Transverse colon (tissue), 4 donors: Measurements from ENCODE around the gene KCNG4. TPM values are rescaled to one million over a fixed set of nuclear protein-coding genes. Genes with fewer than 3 reads are reported as not detected.

Source experiments
- DNase-seq: peaks from one replicate; pipeline ENCODE4 v3.0.0-alpha.2; 2019
- H3K27ac ChIP-seq, 4 donors: fragments of 200-600 bp; sonication (generic); 2 replicates each; pipeline ENCODE4 v1.5.1; 2016 to 2018; ENCODE audit warnings: inconsistent platforms in 4 of 4
- H3K27me3 ChIP-seq: fragments of 200-600 bp; sonication (generic); 2 replicates; pipeline ENCODE4 v1.5.1; 2017; ENCODE audit warnings: inconsistent platforms
- H3K36me3 ChIP-seq, 4 donors: fragments of 200-600 bp; sonication (generic); 2 replicates each; pipeline ENCODE4 v1.5.1; 2017 to 2019; ENCODE audit warnings: inconsistent platforms in 4 of 4
- H3K4me1 ChIP-seq, 4 donors: fragments of 200-600 bp; sonication (generic); 2 replicates each; pipeline ENCODE4 v1.5.1; 2017 to 2020; ENCODE audit warnings: inconsistent platforms in 4 of 4
- H3K4me3 ChIP-seq, 4 donors: fragments of 200-600 bp; sonication (generic); 1 replicate in 1 of 4; 2 replicates in 3 of 4; pipeline versions ENCODE4 v1.5.1 to v1.6.1; 2017 to 2019; ENCODE audit warnings: inconsistent platforms in 4 of 4
- H3K9me3 ChIP-seq, 2 donors: fragments of 200-600 bp; sonication (generic); 2 replicates each; pipeline ENCODE4 v1.5.1; 2017 to 2019; ENCODE audit warnings: inconsistent platforms in 2 of 2
- EP300 ChIP-seq: sonication (generic); formaldehyde crosslinking; IDR thresholded peaks from one replicate; pipeline ENCODE4 v1.6.1; 2017; ENCODE audit warnings: antibody characterized with exemption, low read depth
- POLR2A ChIP-seq: fragments of 450-650 bp; IDR thresholded peaks from one replicate; pipeline ENCODE4 v1.6.1; 2016; ENCODE audit warnings: antibody characterized with exemption, mild to moderate bottlenecking, moderate library complexity
- POLR2AphosphoS5 ChIP-seq, 3 donors: sonication (generic); formaldehyde crosslinking; IDR thresholded peaks; one replicate each; pipeline ENCODE4 v1.6.1; 2016; ENCODE audit warnings: antibody characterized with exemption in 3 of 3
- WGBS, 2 donors: methylation state at CpG; one replicate each; pipeline ENCODE4 v1.1.5; 2018; ENCODE audit warnings: low coverage in 1 of 2; 5-methylcytosine and 5-hydroxymethylcytosine counted together
- in situ Hi-C, 4 donors: fragments of 200-750 bp; cut with MboI; loops; one replicate each; pipeline versions ENCODE4 v1.15.0 to v1.15.1; 2017; ENCODE audit warnings: low sequenced_read_pairs in 3 of 4, low pct_ligation_motif_present in 1 of 4, low pct_unique_long_range_greater_than_20kb in 1 of 4
- intact Hi-C: fragments of 100-400 bp; cut with DNase I; formaldehyde crosslinking; loops from one replicate; pipeline ENCODE4 v1.15.1; 2023; ENCODE audit warnings: low total_unique reads
- small RNA-seq, 4 donors: library from RNA; depleted of rRNA; stranded (forward); fragments of <200 nt; gene quantifications; one replicate each; pipeline ENCODE3, GENCODE V24; 2016
- total RNA-seq, 4 donors: library from RNA; depleted of rRNA; stranded (reverse); fragments of >200 nt; gene quantifications; one replicate each; pipeline ENCODE4 v1.1.0, GENCODE V29; 2016
- TF ChIP-seq, protein P1 (sequence below), 5 experiments: fragments of 200-600 bp in 3 of 5; fragments of 450-650 bp in 2 of 5; sonication (generic) in 3 of 5; IDR thresholded peaks; 1 replicate in 2 of 5; 2 replicates in 3 of 5; pipeline ENCODE4 v1.5.1; 2016 to 2017; ENCODE audit warnings: antibody characterized with exemption in 5 of 5, inconsistent platforms in 3 of 5, mild to moderate bottlenecking in 2 of 5, moderate library complexity in 1 of 5

KCNG4 gene
- total RNA-seq, 4 donors from 2014 or later = not detected

DNA sequence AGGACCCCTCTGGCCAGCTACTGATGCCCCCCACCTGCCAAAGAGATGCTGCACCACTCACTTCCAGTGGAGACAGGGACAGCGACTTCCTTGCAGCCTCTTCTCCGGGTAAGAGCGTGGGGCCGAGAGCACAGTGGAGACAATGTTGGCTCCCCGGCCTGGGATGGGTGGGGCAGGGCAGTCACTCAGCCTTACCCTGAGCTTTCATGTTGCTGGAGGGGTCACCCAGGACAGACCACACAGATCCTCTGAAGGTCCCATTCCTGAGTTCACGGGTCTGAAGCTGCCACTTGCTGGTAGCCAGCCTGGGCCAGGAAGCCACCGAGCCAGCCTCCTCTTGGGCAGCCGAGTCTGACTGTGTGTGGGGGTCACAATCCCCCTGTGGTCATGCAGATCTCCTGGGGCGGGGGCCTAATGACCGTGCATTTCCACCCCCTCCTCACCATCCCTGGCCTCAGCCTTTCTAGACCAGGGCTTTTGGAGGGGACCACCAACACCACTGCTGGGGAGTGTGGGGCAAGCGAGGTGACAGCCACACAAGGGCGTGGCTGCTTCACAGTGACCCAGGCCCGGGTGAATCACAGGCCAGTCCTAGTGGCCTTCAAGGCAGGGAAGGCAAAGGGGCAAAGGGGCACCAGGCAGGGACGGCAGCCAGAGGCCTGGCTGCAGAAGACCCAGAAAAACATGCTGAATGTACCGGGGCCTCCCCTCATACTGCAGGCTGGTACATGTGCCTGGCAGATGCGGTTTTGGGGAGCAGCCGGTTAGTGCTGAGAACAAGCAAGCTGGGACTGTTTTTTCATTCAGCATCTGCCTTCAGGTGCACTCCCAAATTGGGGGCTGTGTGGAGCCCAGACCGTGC lies 63.4 kb downstream of the KCNG4 start:
- in situ Hi-C loops (loop anchor here in 3 of 4 donors (10.0 to 25.0 kb wide), 3 partner anchors 92 to 364 kb away; partner anchors contain the start of genes HSBP1 (in 1 of the 3), NECAB2 (in 1 of the 3) and OSGIN1 (in 1 of the 3)), intact Hi-C loops (no loop called here)
- H3K4me1 ChIP-seq = peaks cover 14 to 29% (median 17%) of the 10 kb centered on the region in 4 donors
- H3K27ac ChIP-seq = peak overlapping the region; percentile 63 to 79 (median 68)
- H3K4me3 ChIP-seq = no peak overlapping the region
- TF ChIP-seq POLR2A = no peak
- H3K27me3 ChIP-seq = no peaks in the 10 kb centered on the region
- WGBS, 2 donors = 35 to 62% methylated on average over 4 to 18 of the region's 18 CpGs
- DNase-seq = no peak
- no peaks in the 10 kb centered on the region for H3K9me3 ChIP-seq
- H3K36me3 ChIP-seq = peaks cover 0 to 3% (median 0%) of the 10 kb centered on the region in 4 donors

DNA sequence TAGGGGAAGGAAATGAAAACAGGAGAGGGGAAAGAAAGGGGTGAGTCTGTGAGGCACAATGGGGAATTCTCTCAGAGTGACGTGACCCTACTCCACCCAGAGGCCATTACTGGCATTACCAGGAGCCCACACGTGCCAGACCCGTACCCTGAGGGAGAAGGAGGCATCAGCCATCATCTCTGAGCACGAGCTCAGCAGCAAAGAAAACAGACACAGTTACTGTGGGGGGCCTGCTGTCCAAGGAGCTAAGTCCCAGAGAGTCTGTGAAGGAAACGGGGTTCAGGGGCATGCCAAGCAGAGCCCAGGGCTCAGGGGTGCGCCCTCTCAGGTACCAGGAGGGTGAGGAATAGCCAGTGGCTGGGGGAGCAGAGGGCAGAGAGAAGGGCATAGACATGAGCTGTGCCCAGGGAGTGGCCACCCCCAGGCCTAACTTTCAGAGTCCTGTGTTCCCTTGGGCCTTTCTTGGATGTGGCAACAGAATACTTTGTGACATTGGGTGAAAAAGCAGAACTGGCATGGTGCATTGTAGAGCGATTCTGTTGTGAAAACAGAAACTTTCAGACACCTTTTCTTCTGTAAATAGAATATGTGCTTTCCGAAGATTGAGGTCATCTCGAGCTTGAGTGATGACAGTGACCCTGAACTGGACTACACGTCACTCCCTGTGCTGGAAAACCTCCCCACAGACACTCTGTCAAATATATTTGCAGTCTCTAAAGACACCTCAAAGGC lies 64.3 kb downstream of the KCNG4 start:
- peak; percentile 58 for DNase-seq
- Histone ChIP-seq H3K27ac (peak overlapping the region in 1 of 4 donors; percentile 79), H3K9me3 (no peaks in the 10 kb centered on the region), H3K4me1 (peaks cover 14 to 29% (median 17%) of the 10 kb centered on the region in 4 donors), H3K36me3 (peaks cover 0 to 3% (median 0%) of the 10 kb centered on the region in 4 donors), H3K27me3 (no peaks in the 10 kb centered on the region), H3K4me3 (no peak overlapping the region)
- intact Hi-C loops = no loop called here
- in situ Hi-C loops = loop anchor here in 3 of 4 donors (10.0 to 25.0 kb wide), 3 partner anchors 91 to 363 kb away; partner anchors contain the start of genes HSBP1 (in 1 of the 3), NECAB2 (in 1 of the 3) and OSGIN1 (in 1 of the 3)
- 20 to 42% methylated on average over 1 to 10 of the region's 10 CpGs for WGBS, 2 donors
- TF ChIP-seq, protein P1, sequence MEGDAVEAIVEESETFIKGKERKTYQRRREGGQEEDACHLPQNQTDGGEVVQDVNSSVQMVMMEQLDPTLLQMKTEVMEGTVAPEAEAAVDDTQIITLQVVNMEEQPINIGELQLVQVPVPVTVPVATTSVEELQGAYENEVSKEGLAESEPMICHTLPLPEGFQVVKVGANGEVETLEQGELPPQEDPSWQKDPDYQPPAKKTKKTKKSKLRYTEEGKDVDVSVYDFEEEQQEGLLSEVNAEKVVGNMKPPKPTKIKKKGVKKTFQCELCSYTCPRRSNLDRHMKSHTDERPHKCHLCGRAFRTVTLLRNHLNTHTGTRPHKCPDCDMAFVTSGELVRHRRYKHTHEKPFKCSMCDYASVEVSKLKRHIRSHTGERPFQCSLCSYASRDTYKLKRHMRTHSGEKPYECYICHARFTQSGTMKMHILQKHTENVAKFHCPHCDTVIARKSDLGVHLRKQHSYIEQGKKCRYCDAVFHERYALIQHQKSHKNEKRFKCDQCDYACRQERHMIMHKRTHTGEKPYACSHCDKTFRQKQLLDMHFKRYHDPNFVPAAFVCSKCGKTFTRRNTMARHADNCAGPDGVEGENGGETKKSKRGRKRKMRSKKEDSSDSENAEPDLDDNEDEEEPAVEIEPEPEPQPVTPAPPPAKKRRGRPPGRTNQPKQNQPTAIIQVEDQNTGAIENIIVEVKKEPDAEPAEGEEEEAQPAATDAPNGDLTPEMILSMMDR (IDR thresholded peaks at IDR 0.05) = peak; percentile 39 to 89 (median 82)
- TF ChIP-seq EP300 (no peak), POLR2AphosphoS5 (IDR thresholded peaks at IDR 0.05) (no peak)

GRCh38 chr16:84174396-84174795 lies 65.4 kb downstream of the KCNG4 start:
- Histone ChIP-seq H3K9me3 (no peaks in the 10 kb centered on the region), H3K27ac (no peak overlapping the region), H3K4me3 (no peak overlapping the region), H3K4me1 (peaks cover 14 to 29% (median 17%) of the 10 kb centered on the region in 4 donors), H3K27me3 (no peaks in the 10 kb centered on the region), H3K36me3 (peaks cover 0 to 2% (median 0%) of the 10 kb centered on the region in 4 donors)
- intact Hi-C loops = no loop called here
- DNase-seq = no peak
- TF ChIP-seq, protein P1 (IDR thresholded peaks at IDR 0.05) = no peak
- TF ChIP-seq EP300 = no peak
- no peak for TF ChIP-seq POLR2AphosphoS5 (IDR thresholded peaks at IDR 0.05)
- no peak for TF ChIP-seq POLR2A
- in situ Hi-C loops = loop anchor here in 2 of 4 donors (10.0 kb wide), 1 partner anchor 90 kb away; no protein-coding TSS in a partner anchor
- 70 to 78% methylated on average over 9 to 11 of the region's 11 CpGs for WGBS, 2 donors

DNA sequence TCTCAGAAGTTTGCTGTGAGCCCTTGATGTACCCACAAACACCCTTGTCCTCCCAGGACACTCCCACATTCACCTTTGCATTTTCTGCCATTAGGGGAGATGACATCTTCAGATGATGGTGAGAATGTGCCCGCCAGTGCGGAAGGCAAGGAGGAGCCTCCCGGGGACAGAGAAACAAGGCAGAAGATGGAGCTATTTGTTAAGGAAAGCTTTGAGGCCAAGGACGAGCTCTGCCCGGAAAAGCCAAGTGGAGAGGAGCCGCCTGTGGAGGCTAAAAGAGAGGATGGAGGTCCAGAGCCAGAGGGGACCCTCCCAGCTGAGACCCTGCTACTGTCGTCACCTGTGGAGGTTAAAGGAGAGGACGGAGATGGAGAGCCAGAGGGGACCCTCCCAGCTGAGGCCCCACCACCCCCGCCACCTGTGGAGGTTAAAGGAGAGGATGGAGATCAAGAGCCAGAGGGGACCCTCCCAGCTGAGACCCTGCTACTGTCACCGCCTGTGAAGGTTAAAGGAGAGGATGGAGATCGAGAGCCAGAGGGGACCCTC lies 70.0 kb downstream of the KCNG4 start:
- DNase-seq = no peak
- WGBS, 2 donors = 75 to 82% methylated on average over 6 to 11 of the region's 11 CpGs
- Histone ChIP-seq H3K4me1 (no peaks in the 10 kb centered on the region), H3K4me3 (no peak overlapping the region), H3K9me3 (no peaks in the 10 kb centered on the region), H3K27me3 (peaks cover 9% of the 10 kb centered on the region), H3K36me3 (no peaks in the 10 kb centered on the region), H3K27ac (no peak overlapping the region)
- intact Hi-C loops = no loop called here
- in situ Hi-C loops = loop anchor here in 2 of 4 donors (10.0 kb wide), 1 partner anchor 85 kb away; no protein-coding TSS in a partner anchor
- TF ChIP-seq, protein P1 (IDR thresholded peaks at IDR 0.05) = no peak
- no peak for TF ChIP-seq POLR2AphosphoS5 (IDR thresholded peaks at IDR 0.05)
- TF ChIP-seq POLR2A = no peak
- TF ChIP-seq EP300 = no peak

Small RNAs within 50 kb of the gene (small RNA-seq; reads per million reads assigned to genes)
- 0 reads per million in 4 donors for gene RNA5SP433

Other genes starting within 250 kb of the KCNG4 start
- gene SLC38A8, start 197.2 kb downstream of the KCNG4 start, total RNA-seq = not detected
- gene MBTPS1, start 123.1 kb downstream of the KCNG4 start, total RNA-seq = 100 to 1,000 TPM in 2 of 4 donors, 10 to 100 TPM in 2; 53.7 to 110 (median 97.0) TPM
- gene HSDL1, start 94.8 kb downstream of the KCNG4 start, total RNA-seq = 10 to 100 TPM in 2 of 4 donors, 1 to 10 TPM in 2; 1.2 to 16.2 (median 8.7) TPM
- not detected for gene DNAAF1, start 94.7 kb downstream of the KCNG4 start, total RNA-seq
- 100 to 1,000 TPM in 1 of 4 donors, 10 to 100 TPM in 3; 33.3 to 297 (median 54.1) TPM for gene TAF1C, start 53.0 kb downstream of the KCNG4 start, total RNA-seq
- gene ADAD2, start 48.9 kb downstream of the KCNG4 start, total RNA-seq = 1 to 10 TPM in 1 of 4 donors, not detected in 3; 7.4 TPM
- gene WFDC1, start 54.9 kb upstream of the KCNG4 start, total RNA-seq = 10 to 100 TPM in 1 of 4 donors, 1 to 10 TPM in 3; 5.6 to 91.3 (median 7.0) TPM
- 1,000 to 10,000 TPM in 1 of 4 donors, 100 to 1,000 TPM in 3; 138 to 3,342 (median 155) TPM for gene ATP2C2, start 128.5 kb upstream of the KCNG4 start, total RNA-seq